Activated CD4-positive, alpha-beta T cell treated with anti-CD3 and anti-CD28 coated beads for 1 hour (primary cell): Measurements from ENCODE around the gene FRMD3.

Source experiments
- DNase-seq: peaks from one replicate; pipeline ENCODE4 v3.0.0-alpha.2; 2020

The FRMD3 gene

GRCh38 chr9:83271665-83272071 is 266.5 kb downstream of the FRMD3 start:
- DNase-seq: no peak

DNA sequence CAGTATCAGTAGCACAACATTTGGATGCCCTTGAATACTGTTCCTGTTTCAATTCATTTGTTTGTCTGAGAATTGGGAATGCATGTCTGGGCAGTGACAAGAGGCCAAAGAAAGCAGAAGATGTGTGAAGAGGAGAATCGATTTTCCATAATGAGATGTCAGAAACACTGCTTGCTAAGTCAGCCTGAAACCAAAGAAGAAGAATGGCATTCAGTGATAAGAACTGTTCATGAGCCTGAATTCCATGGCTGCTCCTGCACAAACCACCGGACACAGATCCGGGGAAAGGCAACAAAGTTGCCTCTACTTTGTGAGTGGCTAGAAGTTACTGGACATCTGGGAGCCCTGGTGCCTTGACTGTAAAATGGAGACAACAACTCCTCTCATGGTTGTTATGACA is 268.1 kb downstream of the FRMD3 start:
- no peak for DNase-seq

GRCh38 chr9:83267741-83268140 is 270.5 kb downstream of the FRMD3 start:
- no peak for DNase-seq

GRCh38 chr9:83266666-83267496 is 271.3 kb downstream of the FRMD3 start:
- no peak for DNase-seq

- no peak for DNase-seq
Measured at GRCh38 chr9:83266331-83266665, 271.9 kb downstream of the FRMD3 start.

- no peak for DNase-seq
Measured at GRCh38 chr9:83264315-83264714, 273.9 kb downstream of the FRMD3 start.

- DNase-seq: no peak
Measured at GRCh38 chr9:83259558-83259957, 278.6 kb downstream of the FRMD3 start.

- no peak for DNase-seq
Measured at GRCh38 chr9:83257937-83258891, 280.0 kb downstream of the FRMD3 start.

DNA sequence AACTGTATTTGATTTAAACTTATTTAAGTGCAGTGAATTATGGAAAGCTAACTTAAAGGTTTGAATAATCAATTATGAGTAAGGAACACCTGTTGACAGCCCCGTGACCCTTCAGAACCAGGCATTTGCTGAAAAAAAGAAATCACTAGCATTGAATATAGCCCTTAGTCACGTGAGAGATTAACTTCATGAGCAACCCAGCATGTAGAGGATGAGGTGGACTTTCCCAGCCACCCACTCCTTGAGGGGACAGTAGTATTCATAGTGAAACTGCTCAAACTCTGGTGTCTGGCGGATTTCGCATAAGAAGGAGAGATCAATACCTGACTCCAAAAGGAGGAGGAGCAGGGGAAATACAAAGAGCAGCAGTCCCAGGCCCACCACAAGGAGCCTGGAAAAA is 290.5 kb downstream of the FRMD3 start:
- DNase-seq: no peak

GRCh38 chr9:83245979-83246659 is 292.1 kb downstream of the FRMD3 start:
- DNase-seq: no peak

DNA sequence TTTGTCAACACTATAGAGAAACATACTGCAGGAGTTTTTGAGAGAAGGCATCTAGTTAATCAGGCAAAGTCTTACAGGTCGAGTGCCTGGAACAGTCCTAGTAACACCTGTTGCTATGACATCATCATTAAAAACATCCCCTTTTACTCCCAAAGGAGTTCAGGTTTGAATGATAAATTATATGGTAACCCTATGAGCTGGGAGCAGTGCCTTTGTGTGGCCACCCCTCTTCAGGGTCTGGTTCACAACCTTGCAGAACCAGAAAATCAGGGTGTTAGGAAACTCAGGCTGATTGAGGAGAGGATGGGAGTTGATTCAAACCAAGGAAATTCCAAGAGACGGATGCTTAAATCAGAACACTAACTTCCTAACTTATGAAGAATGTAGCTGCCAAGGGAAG is 296.1 kb downstream of the FRMD3 start:
- no peak for DNase-seq

DNA sequence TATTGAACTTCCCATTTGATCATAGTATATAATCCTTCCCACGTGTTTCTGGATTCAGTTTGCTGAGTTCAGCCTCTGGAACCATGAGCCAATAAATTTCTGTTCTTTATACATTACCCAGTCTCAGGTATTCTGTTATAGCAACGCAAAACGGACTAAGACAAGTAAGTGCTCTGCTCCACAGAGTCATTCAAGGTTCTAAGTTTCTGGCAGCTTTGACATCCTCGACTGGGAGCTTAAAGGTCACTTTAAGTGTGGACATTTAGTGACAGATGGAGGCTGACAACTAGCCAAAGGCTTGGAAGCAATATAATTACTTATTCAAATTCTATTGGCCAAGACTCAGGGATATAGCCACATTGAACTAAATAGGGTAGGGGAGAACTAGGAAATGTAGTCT is 297.5 kb downstream of the FRMD3 start:
- no peak for DNase-seq

DNA sequence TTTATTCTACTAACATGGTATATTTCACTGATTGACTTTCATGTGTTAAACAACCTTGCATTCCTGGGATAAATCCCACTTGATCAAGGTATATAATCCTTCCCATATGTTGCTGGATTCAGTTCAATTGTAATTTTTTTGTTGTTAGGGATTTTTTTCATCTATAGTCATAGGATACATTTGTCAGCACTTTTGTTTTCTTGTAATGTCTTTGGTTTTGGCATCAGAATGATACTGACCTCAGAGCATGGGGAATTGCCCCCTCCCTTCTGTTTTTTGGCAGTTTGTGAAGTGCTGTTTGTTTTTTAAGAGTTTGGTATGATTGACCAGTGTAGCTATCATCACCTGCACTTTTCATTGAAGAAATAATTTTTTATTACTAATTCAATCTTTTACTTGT is 298.5 kb downstream of the FRMD3 start:
- DNase-seq: no peak

DNA sequence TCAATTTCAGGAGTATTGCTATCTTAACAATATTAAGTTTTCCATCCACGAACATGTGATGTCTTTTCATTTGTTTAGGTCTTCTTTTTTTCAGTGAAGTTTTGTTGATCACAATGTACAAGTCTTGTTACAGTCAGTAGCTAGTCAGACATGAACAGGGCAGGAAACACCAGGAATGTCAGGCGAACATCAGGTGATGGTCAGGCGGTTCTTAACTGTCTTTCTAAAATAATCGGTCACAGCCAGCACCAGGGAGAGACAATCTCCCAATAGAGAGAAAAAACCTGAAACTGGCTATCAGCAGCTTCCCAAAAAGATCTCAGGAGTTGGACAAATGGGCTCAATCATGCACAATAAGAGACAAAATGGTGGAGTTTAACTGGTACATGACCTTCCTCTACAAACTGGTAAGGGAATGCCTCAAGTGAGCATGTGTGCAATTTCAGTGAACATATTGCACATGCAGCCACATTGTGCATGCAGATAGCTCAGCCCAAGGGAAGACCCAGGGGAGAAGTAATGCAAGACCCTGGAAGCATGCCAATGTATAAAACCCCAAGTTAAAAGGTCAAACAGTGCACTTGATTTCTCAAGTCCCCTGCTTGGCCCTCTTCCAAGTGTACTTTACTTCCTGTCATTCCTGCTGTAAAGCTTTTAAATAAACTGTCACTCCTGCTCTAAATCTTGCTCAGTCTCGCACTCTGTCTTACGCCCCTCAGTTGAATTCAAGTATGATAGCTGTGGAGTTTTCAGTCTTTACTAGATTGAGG is 299.1 kb downstream of the FRMD3 start:
- no peak for DNase-seq

GRCh38 chr9:83236029-83236696 is 302.0 kb downstream of the FRMD3 start:
- DNase-seq: no peak

DNA sequence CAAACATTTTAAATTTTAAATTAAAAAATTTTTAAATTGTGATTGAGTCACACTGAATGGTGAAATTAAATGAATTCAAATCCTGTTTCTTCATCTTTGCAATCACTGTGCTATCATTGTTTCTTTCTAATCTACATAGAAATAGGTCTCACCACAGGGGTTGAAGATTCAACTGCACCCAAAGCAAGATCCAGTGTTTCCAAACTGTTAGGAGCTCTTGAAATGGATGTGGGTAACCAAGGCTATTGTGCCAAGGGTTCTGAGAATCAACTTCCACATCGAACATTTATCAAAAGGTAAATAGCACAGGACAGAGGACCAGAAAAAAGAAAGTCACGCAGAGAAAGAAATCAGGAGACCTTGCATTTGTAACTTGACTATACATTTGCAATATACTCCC is 302.7 kb downstream of the FRMD3 start:
- DNase-seq: no peak

DNA sequence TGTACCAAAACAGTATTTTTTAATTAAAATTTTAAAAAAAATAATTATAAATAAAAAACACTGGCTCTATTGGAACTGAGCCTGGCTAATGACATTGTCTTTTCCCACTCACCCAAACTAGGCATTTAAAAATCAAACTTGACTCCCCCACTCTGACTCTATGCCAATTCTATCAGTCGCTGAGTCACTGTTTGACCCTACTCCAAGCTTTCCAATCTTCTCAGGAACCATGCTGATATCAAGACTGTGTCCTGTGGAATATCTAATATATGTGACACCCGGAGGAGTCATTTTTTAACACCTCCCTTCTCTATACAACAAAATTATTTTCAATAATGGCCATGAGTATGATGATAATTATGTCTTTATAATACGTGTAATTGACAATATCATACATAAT is 303.7 kb downstream of the FRMD3 start:
- DNase-seq: no peak

- DNase-seq: no peak
Measured at GRCh38 chr9:83233647-83234046, 304.6 kb downstream of the FRMD3 start.

- DNase-seq: no peak
Measured at GRCh38 chr9:83231039-83231438, 307.2 kb downstream of the FRMD3 start.

DNA sequence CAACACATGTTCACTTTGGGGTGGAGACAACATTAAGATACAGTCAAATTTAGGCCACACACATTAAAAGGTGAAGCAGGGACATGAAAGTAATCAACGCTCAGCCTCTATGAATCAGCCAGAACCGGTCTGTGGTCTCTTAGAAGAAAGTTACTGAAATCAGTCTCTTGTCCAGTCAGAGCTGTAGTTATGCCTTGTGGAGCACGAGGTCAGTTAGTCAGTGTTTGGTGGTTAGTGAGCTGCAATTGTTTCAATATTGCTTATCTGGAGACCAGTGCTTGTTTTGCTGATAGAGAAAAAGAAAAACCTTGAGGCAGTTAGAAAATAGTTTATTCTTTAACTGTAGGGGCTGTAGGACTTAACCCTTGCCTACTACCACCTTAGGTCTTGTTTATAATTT is 317.5 kb downstream of the FRMD3 start:
- no peak for DNase-seq

- DNase-seq: no peak
Measured at GRCh38 chr9:83219924-83220438, 318.2 kb downstream of the FRMD3 start.
